Stimulated activated naive CD4-positive, alpha-beta T cell treated with Interleukin-2 at 50 U/mL for 16 hours (primary cell): ENCODE results near the gene SCIN.

Source experiments
- DNase-seq: peaks from one replicate; lab custom pipeline; 2025; lab: John Stamatoyannopoulos, UW

Gene SCIN

GRCh38 chr7:12569673-12570072 is 847 bp upstream of the SCIN start:
- DNase-seq = no peak

GRCh38 chr7:12570168-12570533 is 369 bp upstream of the SCIN start:
- no peak for DNase-seq

- DNase-seq = no peak
These were observed 1.2 kb downstream of the SCIN start for GRCh38 chr7:12571691-12572090.

DNA sequence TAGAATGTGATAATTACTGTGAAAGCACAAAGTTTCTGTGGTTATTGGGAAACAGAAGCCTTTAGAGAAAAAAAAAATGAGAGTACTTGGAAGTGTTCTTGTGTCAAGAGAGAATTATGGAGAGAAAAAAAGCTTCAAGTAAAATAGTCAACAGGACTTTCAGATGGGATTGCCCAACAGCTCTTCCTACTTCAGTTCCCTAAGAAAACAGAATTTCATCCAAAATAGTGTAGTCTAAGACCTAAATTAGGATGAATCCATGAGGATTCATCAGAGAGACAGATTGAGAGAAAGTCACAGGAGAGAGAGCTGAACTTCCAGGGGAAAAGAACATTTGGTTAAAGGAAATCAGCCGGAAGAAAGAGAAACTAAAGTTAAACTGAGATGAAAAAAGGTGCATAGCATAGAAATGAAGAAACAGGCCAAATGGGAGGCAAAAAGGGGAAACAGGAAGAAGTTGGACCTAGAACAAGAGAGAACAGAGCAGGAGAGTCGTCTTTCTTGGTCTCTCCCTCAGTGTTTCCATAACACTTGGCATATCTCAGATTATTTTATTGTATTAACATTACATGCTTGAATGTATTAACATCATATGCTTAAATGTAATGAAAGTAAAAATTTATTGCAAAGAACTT is 2.5 kb downstream of the SCIN start:
- DNase-seq = no peak

GRCh38 chr7:12573885-12574284 is 3.4 kb downstream of the SCIN start:
- no peak for DNase-seq

DNA sequence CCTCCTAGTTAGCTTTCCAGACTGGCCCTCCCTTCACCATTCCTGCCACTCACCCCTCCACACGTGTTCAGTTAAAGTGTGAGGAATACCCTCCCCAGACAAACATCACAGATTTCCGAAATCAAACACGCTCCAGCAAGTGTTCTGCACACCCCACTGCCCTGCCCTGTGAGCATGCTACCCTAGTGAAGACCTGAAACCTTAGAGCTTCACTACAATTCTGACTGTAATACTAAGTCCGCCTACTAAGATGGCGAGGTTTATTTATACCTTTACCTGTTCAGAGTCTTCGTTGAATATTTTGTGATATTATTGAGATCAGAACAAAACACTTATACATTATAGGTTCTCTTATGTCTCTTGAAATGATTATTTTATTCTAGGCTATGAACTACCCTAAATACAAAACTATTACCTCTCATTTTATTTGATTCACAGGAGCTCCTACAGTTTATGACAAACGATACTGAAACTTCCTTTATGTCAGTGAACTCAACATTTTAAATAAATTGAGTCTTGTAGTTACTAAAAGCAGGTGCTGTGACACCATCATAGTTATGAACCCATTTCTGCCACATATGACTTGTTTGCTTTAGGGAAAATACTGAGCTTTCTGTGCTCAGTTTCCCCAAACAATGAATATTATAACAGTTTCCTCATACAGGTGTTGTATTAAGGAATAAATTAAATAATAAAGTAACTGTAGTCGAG is 8.6 kb downstream of the SCIN start:
- no peak for DNase-seq

DNA sequence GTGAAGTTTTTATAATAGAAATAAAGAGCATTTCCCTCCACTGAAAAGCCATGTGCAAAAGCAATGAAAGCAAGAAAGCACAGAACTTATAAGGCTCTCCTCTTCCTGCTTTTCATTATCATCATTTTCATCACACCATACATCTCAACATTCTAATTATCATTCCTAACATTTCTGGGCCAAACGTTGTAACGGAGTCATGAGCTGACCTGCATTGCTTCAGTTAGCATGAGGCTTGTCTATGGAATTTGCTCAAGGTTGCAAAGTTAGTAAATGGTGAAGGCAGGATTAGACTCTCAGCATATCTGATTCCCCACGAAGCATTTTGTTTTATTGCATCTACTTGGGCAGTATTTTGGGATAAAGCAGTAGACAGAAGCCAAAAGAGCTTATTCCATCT is 11.4 kb downstream of the SCIN start:
- no peak for DNase-seq

DNA sequence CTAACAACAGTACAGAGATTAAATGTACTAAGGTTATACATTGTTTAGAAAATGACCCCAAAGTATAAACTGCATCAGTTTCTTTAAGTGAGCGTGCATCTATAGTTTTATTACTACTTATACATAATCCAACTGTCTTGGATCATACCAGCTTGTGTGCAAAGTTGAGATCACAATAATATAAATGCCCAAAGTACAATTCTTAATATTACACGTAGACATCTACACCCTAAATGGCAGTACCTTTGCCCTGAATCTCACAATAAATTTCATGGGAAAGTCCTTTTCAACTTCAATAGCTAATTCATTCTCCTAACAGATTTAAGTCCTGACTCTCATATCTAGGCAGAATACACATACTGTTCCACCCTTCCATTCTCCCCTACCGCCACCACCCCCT is 11.8 kb downstream of the SCIN start:
- no peak for DNase-seq

DNA sequence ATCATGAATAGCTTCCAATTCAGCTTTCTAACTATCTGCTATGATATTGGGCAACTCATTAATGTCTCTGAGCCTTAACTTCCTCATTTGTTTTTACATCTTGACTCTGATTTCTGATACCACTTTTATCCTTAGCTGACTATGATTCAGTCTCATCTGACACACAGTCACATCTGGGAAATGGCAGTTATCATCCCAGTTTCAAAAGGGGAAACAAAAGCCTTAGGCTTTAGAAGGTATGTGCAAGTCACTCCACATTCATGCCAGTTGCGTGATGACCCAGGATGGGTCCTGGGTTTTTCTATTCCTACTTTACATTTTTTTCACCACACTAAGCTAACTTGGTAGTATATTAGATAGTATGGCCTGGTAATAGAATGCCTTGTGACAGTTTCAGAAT is 12.7 kb downstream of the SCIN start:
- no peak for DNase-seq

- DNase-seq = no peak
These were observed 13.4 kb downstream of the SCIN start for GRCh38 chr7:12583922-12584321.

DNA sequence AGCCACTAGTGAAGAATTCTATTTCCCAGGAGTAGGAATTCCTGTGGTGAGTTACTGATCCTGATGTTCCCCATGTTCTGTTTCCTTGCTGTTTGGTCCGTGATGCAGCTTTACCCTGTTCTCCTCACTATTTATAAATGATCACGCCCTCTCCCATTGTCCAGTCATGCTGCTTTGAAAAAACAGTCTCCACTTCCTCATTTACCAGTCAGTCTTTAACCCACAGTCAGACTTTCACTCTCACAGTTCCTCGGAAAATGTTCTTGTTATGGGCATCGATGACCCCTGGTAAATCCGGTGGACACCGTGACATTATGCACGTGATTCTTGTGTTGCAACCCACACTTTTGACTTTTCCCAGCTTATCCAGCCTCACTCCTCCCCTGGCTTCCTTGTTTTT is 14.4 kb downstream of the SCIN start:
- DNase-seq = no peak

- no peak for DNase-seq
These were observed 15.8 kb downstream of the SCIN start for GRCh38 chr7:12586271-12586670.

DNA sequence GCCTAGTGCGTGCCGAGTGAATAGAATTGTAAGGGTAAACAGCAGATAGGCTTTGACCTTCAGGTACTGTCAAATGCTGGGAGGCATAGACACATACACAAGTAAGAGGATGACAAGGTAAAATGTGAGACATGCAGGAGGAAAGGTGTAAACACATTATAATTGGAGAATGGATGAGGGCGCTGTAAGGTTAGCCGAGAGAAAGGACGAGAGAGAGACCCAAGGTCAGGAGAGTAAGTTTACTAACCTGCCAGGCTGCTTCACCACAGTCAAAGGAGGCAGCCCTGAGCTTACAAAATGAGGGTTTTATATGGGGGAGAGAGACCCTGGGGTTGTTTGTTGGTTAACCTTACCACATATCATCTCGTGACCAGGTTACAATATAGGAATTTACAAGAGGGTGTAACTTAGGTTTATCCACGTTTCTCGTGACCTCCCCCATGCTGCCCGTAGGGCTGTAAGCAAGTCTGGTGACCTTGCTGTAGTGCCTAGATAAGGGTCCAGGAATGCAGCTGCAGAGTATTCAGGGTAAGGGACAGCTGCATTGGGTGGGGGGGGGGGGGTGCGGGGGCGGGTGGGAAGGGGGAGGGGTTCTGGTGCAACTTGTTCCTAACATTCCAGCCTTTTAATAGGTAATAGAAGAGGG is 17.9 kb downstream of the SCIN start:
- DNase-seq = no peak

DNA sequence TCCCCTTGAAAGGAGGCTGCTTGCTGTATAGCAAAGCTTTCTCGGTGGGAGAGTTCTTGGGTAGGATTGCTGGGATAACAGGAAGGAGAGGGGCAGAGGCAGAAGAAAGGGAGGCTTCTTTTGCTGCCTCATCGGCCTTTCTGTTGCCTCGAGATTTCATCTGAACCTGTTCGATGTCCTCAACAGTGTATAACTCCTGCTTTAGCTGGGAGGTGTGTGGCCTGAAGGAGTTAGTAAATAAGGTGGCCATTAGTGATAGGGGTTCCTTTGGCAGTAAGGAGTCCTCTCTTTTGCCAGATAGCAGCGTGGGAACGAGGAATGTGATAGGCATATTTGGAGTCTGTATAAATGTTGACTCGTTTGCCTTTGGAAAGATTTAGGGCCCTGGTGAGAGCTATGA is 20.0 kb downstream of the SCIN start:
- no peak for DNase-seq

DNA sequence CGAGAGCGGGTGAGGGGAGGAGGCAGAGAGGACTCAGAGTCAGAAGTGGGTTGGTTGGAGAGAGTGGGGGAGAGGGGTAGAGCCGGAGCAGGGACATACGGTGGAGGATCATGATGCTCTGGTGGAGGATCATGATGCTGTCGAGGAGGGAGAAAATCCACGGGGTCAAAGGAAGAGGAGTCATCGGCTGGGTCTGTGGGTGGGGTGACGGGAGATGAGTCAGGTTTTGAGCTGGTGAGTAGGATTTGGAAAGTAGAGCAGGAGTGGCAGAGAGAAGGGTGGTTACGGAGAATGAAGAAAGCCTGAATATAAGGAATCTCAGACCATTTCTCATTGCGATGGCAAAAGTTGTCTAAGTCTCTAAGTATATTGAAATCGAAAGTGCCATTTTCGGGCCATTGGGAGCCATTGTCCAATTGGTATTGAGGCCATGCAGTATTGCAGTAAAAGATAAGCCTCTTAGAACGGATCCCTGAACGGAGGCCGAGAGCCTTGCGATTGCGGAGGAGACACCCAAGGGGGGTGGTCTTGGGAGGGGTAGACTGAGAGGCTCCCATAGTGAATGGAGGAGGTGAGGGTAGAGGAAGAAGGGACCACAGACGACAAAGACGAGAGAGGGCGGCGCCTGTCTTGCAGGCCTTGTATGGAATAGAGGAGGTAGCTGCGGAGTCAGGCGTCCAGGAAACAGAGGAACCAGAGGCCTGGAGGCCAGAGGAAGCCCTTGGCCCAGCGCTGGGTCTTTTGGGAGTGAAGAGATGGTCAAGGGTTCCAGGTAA is 23.8 kb downstream of the SCIN start:
- DNase-seq = no peak

DNA sequence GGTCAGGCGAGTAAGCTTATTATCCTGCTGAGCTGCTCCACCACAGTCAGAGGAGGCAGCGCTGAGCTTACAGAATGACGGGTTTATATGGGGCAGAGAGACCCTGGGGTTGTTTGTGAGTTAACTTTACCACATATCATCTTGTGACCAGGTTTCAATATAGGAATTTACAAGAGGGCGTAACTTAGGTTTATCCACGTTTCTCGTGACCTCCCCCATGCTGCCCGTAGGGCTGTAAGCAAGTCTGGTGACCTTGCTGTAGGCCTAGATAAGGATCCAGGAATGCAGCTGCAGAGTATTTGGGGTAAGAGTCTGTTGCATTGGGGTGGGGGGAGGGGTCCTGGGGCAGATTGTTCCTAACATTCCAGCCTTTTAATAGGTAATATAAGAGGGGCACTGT is 24.6 kb downstream of the SCIN start:
- DNase-seq = no peak

- DNase-seq = no peak
These were observed 25.8 kb downstream of the SCIN start for GRCh38 chr7:12596225-12596790.

DNA sequence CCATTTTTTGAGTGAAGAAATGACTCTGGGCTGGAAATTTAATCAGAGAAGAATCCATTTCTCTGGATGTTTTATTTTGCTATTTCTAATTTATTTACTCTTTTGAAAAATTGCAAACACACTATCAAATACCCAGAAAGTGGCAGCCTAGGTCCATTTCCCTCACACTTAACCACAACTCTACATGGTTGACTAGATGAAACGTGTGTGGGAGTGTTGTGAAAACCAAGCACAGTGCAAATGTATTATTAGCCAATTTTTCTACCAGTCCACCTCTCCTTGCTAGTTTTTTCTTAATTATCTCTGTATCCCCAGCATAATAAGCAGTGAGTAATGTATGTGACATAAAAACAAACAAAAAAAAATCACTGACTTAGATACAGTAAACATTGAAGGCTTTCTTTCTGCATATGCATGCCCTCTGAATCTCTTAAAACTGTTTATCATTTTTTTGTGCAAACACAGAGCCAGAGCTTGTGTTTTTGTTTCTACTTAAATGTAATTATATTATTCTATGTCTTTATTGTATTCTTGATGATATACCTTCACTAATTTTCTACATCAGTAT is 30.9 kb downstream of the SCIN start:
- DNase-seq = no peak

- DNase-seq = no peak
These were observed 36.6 kb downstream of the SCIN start for GRCh38 chr7:12607134-12607533.

GRCh38 chr7:12609561-12609960 is 39.0 kb downstream of the SCIN start:
- DNase-seq = no peak

DNA sequence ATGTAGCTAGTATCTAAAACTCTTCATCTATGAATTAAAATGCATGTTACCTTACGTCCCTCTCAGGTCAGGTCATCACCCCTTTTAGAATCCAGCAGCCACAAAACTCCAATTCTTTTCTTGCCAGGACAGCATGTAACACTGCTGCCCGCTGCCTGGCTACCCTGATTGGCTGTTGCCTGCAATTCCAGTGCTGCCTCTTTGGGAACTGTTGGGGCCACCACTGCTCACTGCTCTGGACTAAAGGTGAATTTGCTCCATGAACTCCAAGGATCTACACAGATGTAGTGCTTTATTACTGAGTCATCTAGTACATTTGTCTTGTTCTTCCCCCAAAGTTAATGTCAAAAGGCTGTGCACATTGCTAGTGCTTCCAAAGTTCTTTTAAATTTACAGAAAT is 40.4 kb downstream of the SCIN start:
- DNase-seq = no peak

DNA sequence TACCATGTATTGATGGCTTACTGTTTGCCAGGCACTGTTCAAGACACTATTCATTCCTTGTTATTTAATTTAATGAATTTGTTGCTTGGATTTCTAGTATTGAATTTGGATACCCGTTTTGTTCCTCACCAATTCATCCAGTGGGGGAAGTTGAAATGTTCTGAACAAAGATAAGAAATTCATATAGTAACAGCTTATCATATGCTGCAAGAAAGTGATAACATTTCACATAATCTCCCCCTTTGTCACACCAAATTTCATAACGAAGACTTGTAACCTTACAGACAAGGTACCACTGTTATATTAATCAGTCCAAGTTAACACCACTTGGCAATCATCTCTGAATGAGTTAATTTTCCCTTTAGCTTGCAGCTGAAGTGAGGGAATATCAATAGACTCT is 42.1 kb downstream of the SCIN start:
- no peak for DNase-seq
